Hematopoietic multipotent progenitor cell treated with erythropoietin and hydrocortisone succinate and interleukin-3 and kit ligand, for 17 days (in vitro differentiated cells): ENCODE results near the gene IPMK.

Experiments used
- DNase-seq: peaks from one replicate; pipeline ENCODE4 v3.0.0-alpha.2; 2015; ENCODE audit warnings: low spot score

The IPMK gene

DNA sequence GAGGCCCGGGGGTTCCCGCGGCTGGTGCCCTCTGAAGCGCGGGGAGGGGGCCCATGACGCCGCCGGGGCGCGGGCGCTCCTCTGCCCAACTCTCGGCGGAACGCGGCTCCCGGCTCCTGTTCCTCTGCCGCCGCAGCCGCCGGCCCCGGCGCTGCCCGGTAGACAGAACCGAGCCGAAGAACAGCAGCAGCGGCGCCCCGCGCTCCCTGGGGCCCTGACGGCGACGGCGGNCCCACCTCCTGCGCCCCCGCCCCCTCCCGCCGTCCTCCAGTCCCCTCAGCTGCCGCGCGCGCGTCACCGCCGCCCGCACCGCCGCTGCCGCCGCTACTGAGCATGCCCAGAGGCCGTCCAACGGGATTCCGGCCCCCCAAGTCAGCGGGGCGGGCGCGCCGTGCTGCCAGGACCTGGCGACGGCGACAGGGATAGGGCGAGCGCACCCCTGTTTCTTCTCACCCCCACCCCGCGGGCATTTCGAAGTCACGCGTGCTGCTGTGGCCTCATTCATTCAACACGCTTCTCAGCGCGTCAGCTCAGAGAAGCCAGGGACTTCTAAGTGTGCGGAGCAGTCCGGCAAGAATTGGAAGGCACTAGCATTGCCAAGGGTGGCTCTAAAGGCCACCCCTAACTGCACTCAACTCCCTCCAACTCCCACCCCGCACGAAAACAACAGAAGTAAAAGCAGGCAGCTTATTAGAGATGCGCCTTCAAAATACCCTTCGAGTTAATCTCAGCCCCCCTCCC lies at the start of gene IPMK:
IPMK (minus strand) TSS at position 182 of the 741 bp plus-strand sequence. CDS start 283 bp downstream, outside the sequence.
- peak; percentile 88 for DNase-seq

DNA sequence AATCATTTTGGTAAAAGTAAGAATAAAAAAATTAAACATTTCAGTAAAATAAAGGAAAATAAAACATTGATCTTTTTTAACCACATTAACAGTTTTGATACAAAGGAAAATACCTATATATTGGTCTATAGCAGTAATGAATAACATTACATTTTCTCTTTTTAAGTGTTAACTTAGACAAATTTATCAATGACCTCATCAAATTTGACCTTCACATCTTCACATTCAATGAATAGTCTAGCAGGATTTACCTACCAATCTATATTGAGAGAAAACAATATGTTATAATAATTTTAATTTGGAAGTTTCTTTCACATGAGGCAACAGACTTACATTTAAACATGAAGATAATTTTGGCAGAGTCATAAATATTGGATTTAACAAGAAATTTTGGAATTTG lies 49.2 kb upstream of the IPMK start:
- no peak for DNase-seq

GRCh38 chr10:58311026-58311425 lies 43.3 kb upstream of the IPMK start:
- DNase-seq, result no peak

DNA sequence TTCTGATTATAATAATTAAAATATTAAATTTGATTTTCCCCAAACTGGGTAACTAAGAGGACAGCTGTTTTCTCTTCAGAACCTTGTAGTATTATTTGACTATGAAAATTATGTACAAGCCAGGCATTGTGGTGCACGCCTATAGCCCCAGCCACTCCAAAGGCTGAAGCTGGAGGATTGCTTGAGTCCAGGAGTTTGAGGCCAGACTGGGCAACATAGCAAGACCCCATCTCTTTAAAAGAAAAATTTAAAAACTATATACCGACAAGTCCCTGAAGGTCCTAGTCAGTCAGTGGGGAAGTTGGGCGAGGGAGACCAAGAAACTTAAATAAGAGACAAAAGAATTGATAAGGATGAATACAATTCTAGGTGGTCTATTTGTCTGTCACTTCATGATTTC lies 40.0 kb upstream of the IPMK start:
- DNase-seq, result no peak

DNA sequence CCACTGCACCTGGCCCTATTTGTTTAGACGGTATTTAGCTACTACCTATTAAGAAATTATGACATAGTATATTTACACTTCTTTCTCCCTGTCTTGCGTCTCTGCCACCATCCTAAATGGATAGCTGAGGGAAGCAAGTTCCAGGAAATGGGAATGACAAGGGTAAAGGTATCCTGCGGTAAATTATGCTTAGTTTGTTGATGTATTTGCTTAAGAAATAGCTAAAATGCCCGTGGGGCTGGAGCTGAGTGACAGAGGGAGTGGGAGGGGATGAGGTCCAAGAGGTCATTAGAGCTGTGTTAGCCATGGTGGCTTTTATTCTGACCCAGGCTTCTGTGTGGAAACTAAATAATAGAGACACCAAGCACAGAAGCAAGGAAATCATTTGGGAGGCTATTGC lies 38.1 kb upstream of the IPMK start:
- no peak for DNase-seq

DNA sequence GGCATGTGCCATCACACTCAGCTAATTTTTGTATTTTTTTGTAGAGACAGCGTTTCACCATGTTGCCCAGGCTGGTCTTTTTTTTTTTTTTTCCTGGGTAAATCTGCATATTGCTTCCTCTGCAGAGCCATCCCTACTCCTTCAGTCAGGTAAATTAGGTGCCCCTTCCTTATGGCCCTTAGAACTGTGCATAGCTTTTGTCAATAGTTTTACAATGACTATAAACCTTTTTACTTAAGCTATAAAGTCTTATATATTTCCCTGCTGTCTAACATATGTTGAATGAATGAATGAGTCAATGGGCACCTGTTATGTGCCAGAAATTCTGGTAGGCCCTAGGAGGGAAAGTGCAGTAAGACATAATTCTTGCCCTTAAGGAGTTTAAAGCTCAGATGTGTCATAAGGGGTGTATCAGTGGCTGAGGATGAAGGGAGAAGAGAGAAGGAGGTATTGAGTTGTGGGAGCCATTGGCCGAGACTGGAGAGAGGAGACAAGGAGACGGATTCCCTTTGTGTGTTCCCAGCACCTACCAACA lies 36.5 kb upstream of the IPMK start:
- DNase-seq, result no peak

DNA sequence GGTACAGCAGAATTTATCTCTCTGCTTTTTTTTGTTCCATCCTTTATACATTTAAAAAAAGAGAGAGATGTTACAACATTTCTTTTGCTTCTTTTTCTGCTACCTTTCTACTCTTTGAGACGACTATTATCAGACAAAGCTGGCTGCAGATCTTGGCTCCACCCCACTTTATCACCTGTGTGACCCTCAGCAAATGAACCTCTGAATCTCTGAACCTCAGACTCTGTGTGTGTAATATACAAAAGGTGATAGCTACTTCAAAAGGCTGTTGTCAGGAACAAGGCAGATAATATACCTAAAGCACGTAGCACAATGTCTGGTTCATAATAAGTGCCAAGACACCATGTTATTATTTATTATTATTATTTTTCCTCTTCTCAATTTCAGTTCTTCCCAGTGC lies 34.6 kb upstream of the IPMK start:
- no peak for DNase-seq

DNA sequence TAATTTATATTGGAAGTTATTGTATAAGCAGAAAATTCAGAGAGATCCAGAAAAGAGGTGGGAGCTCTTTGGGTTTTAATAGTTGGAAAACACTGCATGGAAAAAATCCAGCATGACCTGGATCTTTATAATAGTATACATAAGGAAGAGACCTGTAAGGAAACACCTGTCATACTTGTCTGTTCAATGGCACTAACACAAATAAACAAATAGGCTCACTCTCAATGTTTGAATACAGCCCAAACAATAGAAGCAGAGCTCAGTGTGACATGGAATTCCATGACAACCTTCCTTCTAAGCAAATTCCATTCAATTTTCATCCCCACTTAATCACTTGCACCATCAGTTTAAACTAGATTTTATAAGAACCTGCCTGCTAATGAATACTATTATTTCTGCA lies 33.0 kb upstream of the IPMK start:
- no peak for DNase-seq

GRCh38 chr10:58299580-58299979 lies 31.9 kb upstream of the IPMK start:
- DNase-seq, result peak; percentile 22

GRCh38 chr10:58293989-58294388 lies 26.3 kb upstream of the IPMK start:
- no peak for DNase-seq

- peak; percentile 47 for DNase-seq
Observed at GRCh38 chr10:58291538-58292174, 24.0 kb upstream of the IPMK start.

DNA sequence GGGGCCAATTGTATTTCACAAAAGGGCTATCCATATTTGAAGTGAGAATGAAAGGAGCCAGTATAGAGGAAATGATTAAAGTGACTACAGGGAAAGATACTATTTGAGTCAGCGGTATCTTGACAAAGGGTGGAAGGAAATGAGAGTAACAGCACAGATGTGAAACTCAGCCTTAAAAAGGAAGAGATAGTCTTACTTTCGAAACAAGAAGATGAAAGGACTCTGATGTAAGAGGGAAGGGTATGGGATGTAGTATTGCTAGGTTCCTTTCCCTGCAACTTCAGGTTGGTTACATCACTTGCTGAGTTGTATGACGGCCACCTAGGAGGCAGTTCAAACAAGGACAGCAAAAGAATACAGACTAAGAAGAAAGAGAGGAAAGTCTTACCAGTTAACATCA lies 14.9 kb upstream of the IPMK start:
- no peak for DNase-seq

GRCh38 chr10:58281092-58281752 lies 13.5 kb upstream of the IPMK start:
- DNase-seq, result no peak

DNA sequence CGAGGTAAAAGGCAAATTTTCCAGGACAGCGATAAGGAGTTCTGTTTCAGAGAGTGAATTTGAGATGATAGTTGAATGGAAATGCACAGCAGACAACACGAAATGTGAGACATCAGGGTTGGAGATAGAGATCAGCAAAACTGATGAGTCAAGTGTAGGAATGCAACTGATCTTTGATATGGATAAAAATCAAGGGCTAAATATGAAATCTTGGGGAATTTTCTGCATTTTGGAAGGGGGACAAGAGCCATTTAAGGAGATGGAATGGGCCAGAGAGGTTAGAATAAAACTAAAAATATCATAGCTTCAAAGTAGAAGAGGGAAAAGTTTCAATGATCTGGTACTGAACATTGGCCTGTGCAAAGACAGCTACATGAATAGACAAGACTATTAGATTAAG lies 12.8 kb upstream of the IPMK start:
- DNase-seq, result no peak

- DNase-seq, result no peak
Observed at GRCh38 chr10:58278962-58279307, 11.2 kb upstream of the IPMK start.

- no peak for DNase-seq
Observed at GRCh38 chr10:58278274-58278961, 10.7 kb upstream of the IPMK start.

- no peak for DNase-seq
Observed at GRCh38 chr10:58275908-58276307, 8.2 kb upstream of the IPMK start.

DNA sequence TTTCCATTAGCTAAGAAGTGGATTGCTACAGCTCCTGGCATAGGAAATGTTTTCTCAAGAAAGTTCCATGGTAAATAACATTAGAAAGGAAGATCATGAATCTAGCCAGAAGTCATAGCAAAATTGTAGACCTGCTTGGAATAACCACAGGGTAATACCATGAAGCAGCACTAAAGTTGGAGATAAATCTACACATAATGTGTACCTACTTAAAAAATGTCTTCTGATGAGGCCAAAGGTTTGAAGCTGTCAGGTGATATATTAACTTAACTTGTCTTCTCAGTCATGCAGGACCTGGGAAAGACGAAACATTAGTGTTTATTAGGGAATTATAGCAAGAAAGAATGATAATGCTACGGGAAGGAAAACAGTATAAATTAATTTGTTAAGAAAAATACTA lies 7.6 kb upstream of the IPMK start:
- no peak for DNase-seq

- no peak for DNase-seq
Observed at GRCh38 chr10:58269782-58270290, 2.1 kb upstream of the IPMK start.

DNA sequence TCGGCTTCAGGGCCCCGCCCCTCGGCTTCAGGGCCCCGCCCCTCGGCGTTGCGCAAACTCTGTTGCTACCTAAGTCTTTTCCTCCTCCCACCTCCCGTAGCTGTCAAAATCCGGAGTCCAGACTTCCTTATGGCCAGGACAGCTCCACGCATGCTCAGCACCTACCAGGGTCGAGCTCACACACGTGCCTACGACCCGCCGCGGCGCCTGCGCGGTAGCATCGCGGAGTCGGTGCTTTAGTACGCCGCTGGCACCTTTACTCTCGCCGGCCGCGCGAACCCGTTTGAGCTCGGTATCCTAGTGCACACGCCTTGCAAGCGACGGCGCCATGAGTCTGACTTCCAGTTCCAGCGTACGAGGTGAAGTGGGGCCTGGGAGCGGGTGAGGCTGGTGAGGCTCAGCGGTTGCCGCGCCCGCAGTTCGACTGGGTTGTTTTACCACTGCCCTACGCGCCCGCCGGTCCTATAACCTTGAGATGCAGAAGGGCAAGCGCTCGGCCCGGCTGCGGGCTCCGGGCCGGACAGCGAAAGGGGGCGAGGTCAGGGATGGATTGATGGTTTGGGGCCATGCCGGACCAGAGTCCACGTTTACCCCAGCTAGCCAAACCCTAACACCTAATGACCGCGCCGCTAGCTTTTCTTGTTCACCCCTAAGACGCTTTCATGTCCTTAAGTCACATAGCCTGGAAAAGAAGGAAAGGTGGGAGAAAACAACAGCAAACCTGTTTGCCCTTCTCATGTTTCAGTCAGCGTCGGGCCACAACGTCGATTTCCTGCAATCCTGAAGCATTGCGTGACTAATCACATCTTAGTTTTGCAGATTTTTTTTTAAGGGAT lies 1.5 kb upstream of the IPMK start, which contains the start of gene CISD1:
CISD1 (plus strand) TSS at position 217 of the 836 bp plus-strand sequence; CDS start at position 329, 112 bp downstream.
- peak; percentile 95 for DNase-seq

- DNase-seq, result no peak
Observed at GRCh38 chr10:58268454-58268945, 806 bp upstream of the IPMK start.
